WTC11 (cell line): Measurements from ENCODE around the gene MAN1B1. TPM values are rescaled to one million over a fixed set of nuclear protein-coding genes. Genes with fewer than 3 reads are reported as not detected.
A peak's percentile ranks its signal among the peaks of the same experiment; 100 is the strongest.

Experiments
- ATAC-seq: fragments of 200-7000 bp; cut with Tn5 transposase; 2 replicates; pipeline ENCODE4 v1.10.0; 2021; ENCODE audit warnings: mild to moderate bottlenecking, moderate library complexity
- CTCF ChIA-PET: fragments of 300-600 bp; sonication (Branson Sonifier 250); formaldehyde crosslinking; loops from one replicate; lab custom pipeline; 2021; ENCODE audit warnings: antibody characterized with exemption; lab: Charles Lee
- POLR2A ChIA-PET: fragments of 350-600 bp; sonication (Branson Sonifier 250); formaldehyde crosslinking; loops from one replicate; lab custom pipeline; 2021; ENCODE audit warnings: antibody characterized with exemption; lab: Charles Lee
- DNase-seq: peaks from one replicate; pipeline ENCODE4 v3.0.0; 2021; ENCODE audit warnings: low spot score
- H3K27ac Mint-ChIP-seq: 2 replicates; pipeline ENCODE4 v1.8.0; 2021; ENCODE audit warnings: mixed read lengths
- H3K27me3 Mint-ChIP-seq: 2 replicates; pipeline ENCODE4 v1.8.0; 2021; ENCODE audit warnings: low read depth, mild to moderate bottlenecking, moderate library complexity, mixed read lengths
- H3K36me3 Mint-ChIP-seq: 2 replicates; pipeline ENCODE4 v1.8.0; 2021; ENCODE audit warnings: mixed read lengths
- H3K4me1 Mint-ChIP-seq: 2 replicates; pipeline ENCODE4 v1.8.0; 2022; ENCODE audit warnings: mixed read lengths
- H3K4me3 Mint-ChIP-seq: 2 replicates; pipeline ENCODE4 v1.8.0; 2021; ENCODE audit warnings: mild to moderate bottlenecking, moderate library complexity, mixed read lengths
- H3K9me3 Mint-ChIP-seq: 2 replicates; pipeline ENCODE4 v1.8.0; 2021; ENCODE audit warnings: mixed read lengths
- ATF2 ChIP-seq: sonication (generic); formaldehyde crosslinking; IDR thresholded peaks from 2 replicates; pipeline ENCODE4 v1.8.1; 2022; ENCODE audit warnings: low read depth, missing genetic modification reagents, borderline replicate concordance
- ATF3 ChIP-seq: sonication (generic); formaldehyde crosslinking; conservative IDR thresholded peaks from 2 replicates; pipeline ENCODE4 v1.8.1; 2022; ENCODE audit warnings: mild to moderate bottlenecking, missing genetic modification reagents
- ELF4 ChIP-seq: sonication (generic); formaldehyde crosslinking; IDR thresholded peaks from 2 replicates; pipeline ENCODE4 v1.8.1; 2022; ENCODE audit warnings: low read depth, mild to moderate bottlenecking, moderate library complexity, missing genetic modification reagents
- HMGA2 ChIP-seq: fragments of 250-450 bp; sonication (Bioruptor Pico); IDR thresholded peaks from 2 replicates; pipeline ENCODE4 v1.4.0; 2021; ENCODE audit warnings: mild to moderate bottlenecking, moderate library complexity
- HMGXB4 ChIP-seq: sonication (generic); formaldehyde crosslinking; IDR thresholded peaks from 2 replicates; pipeline ENCODE4 v1.8.1; 2023; ENCODE audit warnings: mild to moderate bottlenecking, moderate library complexity, missing genetic modification reagents
- IRF2 ChIP-seq: sonication (generic); formaldehyde crosslinking; IDR thresholded peaks from 2 replicates; pipeline ENCODE4 v1.8.0; 2022; ENCODE audit warnings: low read depth, missing genetic modification reagents, borderline replicate concordance
- JAZF1 ChIP-seq: fragments of 250-450 bp; sonication (Bioruptor Pico); IDR thresholded peaks from 2 replicates; pipeline ENCODE4 v1.9.0; 2021; ENCODE audit warnings: moderate library complexity, mild to moderate bottlenecking, inconsistent platforms
- MXD4 ChIP-seq: fragments of 250-450 bp; sonication (Bioruptor Pico); IDR thresholded peaks from 2 replicates; pipeline ENCODE4 v1.8.0; 2021; ENCODE audit warnings: mild to moderate bottlenecking, moderate library complexity, borderline replicate concordance
- MYBL2 ChIP-seq: sonication (generic); formaldehyde crosslinking; IDR thresholded peaks from 2 replicates; pipeline ENCODE4 v1.8.1; 2023; ENCODE audit warnings: mild to moderate bottlenecking, moderate library complexity, missing genetic modification reagents
- NR1H2 ChIP-seq: sonication (generic); formaldehyde crosslinking; IDR thresholded peaks from 2 replicates; pipeline ENCODE4 v1.9.0; 2021; ENCODE audit warnings: mild to moderate bottlenecking, moderate library complexity, missing genetic modification reagents
- PRDM15 ChIP-seq: sonication (generic); formaldehyde crosslinking; IDR thresholded peaks from 2 replicates; pipeline ENCODE4 v1.8.0; 2022; ENCODE audit warnings: missing genetic modification reagents
- PRRX2 ChIP-seq: fragments of 250-450 bp; sonication (Bioruptor Pico); IDR thresholded peaks from 2 replicates; pipeline ENCODE4 v1.8.0; 2021; ENCODE audit warnings: mild to moderate bottlenecking
- TEAD4 ChIP-seq: sonication (generic); formaldehyde crosslinking; IDR thresholded peaks from 2 replicates; pipeline ENCODE4 v1.8.0; 2022; ENCODE audit warnings: mild to moderate bottlenecking, missing genetic modification reagents
- USF1 ChIP-seq: sonication (generic); formaldehyde crosslinking; IDR thresholded peaks from 2 replicates; pipeline ENCODE4 v1.8.0; 2022; ENCODE audit warnings: mild to moderate bottlenecking, missing genetic modification reagents
- ZNF317 ChIP-seq: sonication (generic); formaldehyde crosslinking; IDR thresholded peaks from 2 replicates; pipeline ENCODE4 v1.8.1; 2023; ENCODE audit warnings: low read depth, mild to moderate bottlenecking, moderate library complexity, missing genetic modification reagents, borderline replicate concordance
- ZNF425 ChIP-seq: fragments of 250-450 bp; sonication (Bioruptor Pico); conservative IDR thresholded peaks from 2 replicates; pipeline ENCODE4 v1.9.0; 2021; ENCODE audit warnings: mild to moderate bottlenecking
- ZNF512 ChIP-seq: sonication (generic); formaldehyde crosslinking; IDR thresholded peaks from 2 replicates; pipeline ENCODE4 v1.8.1; 2022; ENCODE audit warnings: missing genetic modification reagents, borderline replicate concordance
- ZNF671 ChIP-seq: fragments of 250-450 bp; sonication (Bioruptor Pico); IDR thresholded peaks from 2 replicates; pipeline ENCODE4 v1.8.0; 2021; ENCODE audit warnings: mild to moderate bottlenecking
- ZSCAN18 ChIP-seq: fragments of 250-450 bp; sonication (Bioruptor Pico); IDR thresholded peaks from 2 replicates; pipeline ENCODE4 v2.1.2; 2022; ENCODE audit warnings: mild to moderate bottlenecking, moderate library complexity
- total RNA-seq: library from RNA; stranded (reverse); gene quantifications from 3 replicates; pipeline ENCODE4 v1.2.3, GENCODE V29; 2021

Gene MAN1B1
- total RNA-seq, 1 experiment from 2014 or later = 57.1 TPM

- TF ChIP-seq HMGA2 (CRISPR knock-in tag) (no peak), USF1 (CRISPR knock-in tag) (no peak), ZNF425 (CRISPR knock-in tag) (no peak), HMGXB4 (CRISPR knock-in tag) (no peak), IRF2 (CRISPR knock-in tag) (no peak), ELF4 (CRISPR knock-in tag) (no peak), ATF2 (CRISPR knock-in tag) (no peak), ZSCAN18 (no peak), NR1H2 (no peak)
Measured at GRCh38 chr9:137128158-137128861, 41.5 kb downstream of the MAN1B1 start (continued).

- Mint-ChIP-seq H3K4me1 (peaks cover 14% of the 10 kb centered on the region), H3K9me3 (no peaks in the 10 kb centered on the region), H3K27me3 (peaks cover 22% of the 10 kb centered on the region), H3K27ac (peak overlapping the region; percentile 47; the same call in 1 of the 2 replicates), H3K36me3 (no peaks in the 10 kb centered on the region), H3K4me3 (peak overlapping the region; percentile 78)
- ChIA-PET CTCF (interaction anchor here (0.8 to 3.1 kb wide), 27 partner anchors 8 to 185 kb away, joined by 3 to 31 read pairs (median 7); partner anchors contain the start of genes ANAPC2, CYSRT1, DPP7 and FBXW5), POLR2A (interaction anchor here (1.0 to 1.6 kb wide), 8 partner anchors 9 to 518 kb away, joined by 3 to 9 read pairs (median 6); partner anchors contain the start of genes GRIN1, MAN1B1, TPRN and TUBB4B)
- no peak for DNase-seq
- peak; percentile 8 for ATAC-seq
- TF ChIP-seq ZNF671 (CRISPR knock-in tag) (no peak), ATF3 (no peak), PRDM15 (no peak), MXD4 (CRISPR knock-in tag) (no peak), USF1 (CRISPR knock-in tag) (no peak), ZNF317 (CRISPR knock-in tag) (no peak), PRRX2 (CRISPR knock-in tag) (no peak), ZNF512 (no peak), MYBL2 (CRISPR knock-in tag) (no peak), JAZF1 (CRISPR knock-in tag) (no peak), TEAD4 (CRISPR knock-in tag) (no peak)
Measured at GRCh38 chr9:137128862-137129455, 42.2 kb downstream of the MAN1B1 start.
